ENCODE measurements around the gene SPINK9.

DNA sequence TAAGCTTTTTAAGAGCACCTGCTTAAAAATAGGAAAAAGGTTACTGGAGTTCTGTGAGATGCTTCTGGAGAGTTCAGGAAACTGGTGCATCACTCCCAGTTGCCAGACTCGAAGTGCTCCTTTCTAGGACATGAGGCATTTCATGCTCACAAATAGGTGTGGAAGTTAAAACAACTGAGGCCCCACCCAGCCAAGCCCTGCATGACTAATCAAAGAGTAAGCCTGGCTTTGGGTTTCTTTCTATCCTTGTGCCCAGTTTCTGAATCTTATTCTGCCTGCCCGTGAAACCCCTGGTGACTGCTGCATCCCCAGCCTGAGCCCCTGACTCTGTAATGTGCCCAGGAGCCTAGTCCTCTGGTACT lies 7.7 kb downstream of the SPINK9 start:
- TF ChIP-seq, protein P1, sequence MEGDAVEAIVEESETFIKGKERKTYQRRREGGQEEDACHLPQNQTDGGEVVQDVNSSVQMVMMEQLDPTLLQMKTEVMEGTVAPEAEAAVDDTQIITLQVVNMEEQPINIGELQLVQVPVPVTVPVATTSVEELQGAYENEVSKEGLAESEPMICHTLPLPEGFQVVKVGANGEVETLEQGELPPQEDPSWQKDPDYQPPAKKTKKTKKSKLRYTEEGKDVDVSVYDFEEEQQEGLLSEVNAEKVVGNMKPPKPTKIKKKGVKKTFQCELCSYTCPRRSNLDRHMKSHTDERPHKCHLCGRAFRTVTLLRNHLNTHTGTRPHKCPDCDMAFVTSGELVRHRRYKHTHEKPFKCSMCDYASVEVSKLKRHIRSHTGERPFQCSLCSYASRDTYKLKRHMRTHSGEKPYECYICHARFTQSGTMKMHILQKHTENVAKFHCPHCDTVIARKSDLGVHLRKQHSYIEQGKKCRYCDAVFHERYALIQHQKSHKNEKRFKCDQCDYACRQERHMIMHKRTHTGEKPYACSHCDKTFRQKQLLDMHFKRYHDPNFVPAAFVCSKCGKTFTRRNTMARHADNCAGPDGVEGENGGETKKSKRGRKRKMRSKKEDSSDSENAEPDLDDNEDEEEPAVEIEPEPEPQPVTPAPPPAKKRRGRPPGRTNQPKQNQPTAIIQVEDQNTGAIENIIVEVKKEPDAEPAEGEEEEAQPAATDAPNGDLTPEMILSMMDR (IDR thresholded peaks at IDR 0.05; ENCODE audit: insufficient read depth, low read depth, low read length), result no peak
- no peak for TF ChIP-seq EZH2 (IDR thresholded peaks at IDR 0.05; ENCODE audit: insufficient read depth, low read length)
